ENCODE data around the gene ABCG8.

ABCG8 gene

GRCh38 chr2:43838560-43839267, at the start of gene ABCG8, which contains the start of gene ABCG5:
TSS of gene ABCG8 (plus strand) at chr2:43838971. CDS start at chr2:43839054, 83 bp downstream.
TSS of gene ABCG5 (minus strand) at chr2:43838839. CDS start at chr2:43838679, 160 bp downstream.
- Histone ChIP-seq H3K36me3 (ENCODE audit: control insufficient read depth, insufficient read depth, low read length) (no peaks in the 10 kb centered on the region), H3K27me3 (ENCODE audit: control insufficient read depth, insufficient read depth, low read length) (no peaks in the 10 kb centered on the region), H3K27ac (no peak within 1 kb of the TSS), H3K4me3 (ENCODE audit: low read depth, low read length) (no peak within 1 kb of the TSS), H3K4me1 (no peaks in the 10 kb centered on the region), H3K9ac (no peak within 1 kb of the TSS), H3K4me2 (ENCODE audit: low read length) (no peak within 1 kb of the TSS), H2AFZ (no peak within 1 kb of the TSS), H3K79me2 (no peaks in the 10 kb centered on the region), H3K9me3 (ENCODE audit: control insufficient read depth, low read length) (no peaks in the 10 kb centered on the region)
- no peak for TF ChIP-seq CTCF (IDR thresholded peaks at IDR 0.05)

- H3K4me3 ChIP-seq (ENCODE audit: low read depth, low read length) = no peak overlapping the region
- peak overlapping the region; percentile 13 for H3K27ac ChIP-seq
- no peak overlapping the region for H3K4me2 ChIP-seq (ENCODE audit: low read length)
- H3K9ac ChIP-seq = no peak overlapping the region
- H3K79me2 ChIP-seq = no peaks in the 10 kb centered on the region
- no peak for TF ChIP-seq CTCF (IDR thresholded peaks at IDR 0.05)
- H3K27me3 ChIP-seq (ENCODE audit: control insufficient read depth, insufficient read depth, low read length) = no peaks in the 10 kb centered on the region
- H3K36me3 ChIP-seq (ENCODE audit: control insufficient read depth, insufficient read depth, low read length) = no peaks in the 10 kb centered on the region
- H2AFZ ChIP-seq = no peak overlapping the region
- H3K9me3 ChIP-seq (ENCODE audit: control insufficient read depth, low read length) = no peaks in the 10 kb centered on the region
- no peaks in the 10 kb centered on the region for H3K4me1 ChIP-seq
These were observed 48.6 kb upstream of the ABCG8 start for GRCh38 chr2:43790147-43790546.

- no peaks in the 10 kb centered on the region for H3K9me3 ChIP-seq (ENCODE audit: control insufficient read depth, low read length)
- no peak overlapping the region for H3K27ac ChIP-seq
- H2AFZ ChIP-seq = no peak overlapping the region
- H3K4me2 ChIP-seq (ENCODE audit: low read length) = no peak overlapping the region
- no peak overlapping the region for H3K9ac ChIP-seq
- no peaks in the 10 kb centered on the region for H3K79me2 ChIP-seq
- H3K27me3 ChIP-seq (ENCODE audit: control insufficient read depth, insufficient read depth, low read length) = no peaks in the 10 kb centered on the region
- no peak for TF ChIP-seq CTCF (IDR thresholded peaks at IDR 0.05)
- H3K4me3 ChIP-seq (ENCODE audit: low read depth, low read length) = no peak overlapping the region
- H3K4me1 ChIP-seq = no peaks in the 10 kb centered on the region
- H3K36me3 ChIP-seq (ENCODE audit: control insufficient read depth, insufficient read depth, low read length) = no peaks in the 10 kb centered on the region
These were observed 47.6 kb upstream of the ABCG8 start for GRCh38 chr2:43791035-43791765.

- H2AFZ ChIP-seq = no peak overlapping the region
- H3K27me3 ChIP-seq (ENCODE audit: control insufficient read depth, insufficient read depth, low read length) = no peaks in the 10 kb centered on the region
- H3K4me3 ChIP-seq (ENCODE audit: low read depth, low read length) = no peak overlapping the region
- no peak overlapping the region for H3K27ac ChIP-seq
- H3K9ac ChIP-seq = no peak overlapping the region
- no peak overlapping the region for H3K4me2 ChIP-seq (ENCODE audit: low read length)
- no peaks in the 10 kb centered on the region for H3K4me1 ChIP-seq
- no peaks in the 10 kb centered on the region for H3K9me3 ChIP-seq (ENCODE audit: control insufficient read depth, low read length)
- no peak for TF ChIP-seq CTCF (IDR thresholded peaks at IDR 0.05)
- no peaks in the 10 kb centered on the region for H3K79me2 ChIP-seq
- H3K36me3 ChIP-seq (ENCODE audit: control insufficient read depth, insufficient read depth, low read length) = no peaks in the 10 kb centered on the region
These were observed 46.1 kb upstream of the ABCG8 start for GRCh38 chr2:43792653-43793052.

Measured in parathyroid adenoma (tissue), 2 donors.